B cell (primary cell): Measurements from ENCODE around the gene LAIR1. TPM values are rescaled to one million over a fixed set of nuclear protein-coding genes. Genes with fewer than 3 reads are reported as not detected.

Experiments
- ATAC-seq: fragments of 200-7000 bp; cut with Tn5 transposase; one replicate; pipeline ENCODE4 v1.10.0; 2021; ENCODE audit warnings: low read depth, mild to moderate bottlenecking, moderate number of reproducible peaks, moderate library complexity
- CTCF ChIA-PET: fragments of 350-600 bp; sonication (Branson Sonifier 250); formaldehyde crosslinking; loops from one replicate; lab custom pipeline; 2021; ENCODE audit warnings: antibody characterized with exemption, inconsistent platforms; lab: Charles Lee
- POLR2A ChIA-PET: fragments of 350-600 bp; sonication (Branson Sonifier 250); formaldehyde crosslinking; loops from one replicate; lab custom pipeline; 2021; ENCODE audit warnings: antibody characterized with exemption; lab: Charles Lee
- DNase-seq: peaks from one replicate; pipeline ENCODE4 v3.0.0; 2013
- H2AFZ ChIP-seq: 2 replicates; pipeline ENCODE4 v1.6.1; 2012; ENCODE audit warnings: mild to moderate bottlenecking, low read depth, low read length; ENCODE audit not compliant: insufficient read depth, poor library complexity, severe bottlenecking
- H3K27ac ChIP-seq, 2 donors: 1 replicate in 1 of 2; 2 replicates in 1 of 2; pipeline ENCODE4 v1.5.1; 2012 to 2013; ENCODE audit warnings: low read length in 2 of 2, mild to moderate bottlenecking in 2 of 2, moderate library complexity in 1 of 2
- H3K27me3 ChIP-seq, 4 experiments: fragments of 200-600 bp in 1 of 4; sonication (generic) in 1 of 4; replicated peaks in 1 of 4; 1 replicate in 2 of 4; 2 replicates in 2 of 4; pipeline versions ENCODE4 v1.6.1 to v1.7.0; 2013 to 2016; ENCODE audit warnings: low read length in 3 of 4, mild to moderate bottlenecking in 2 of 4, mixed read lengths in 1 of 4, moderate library complexity in 1 of 4; ENCODE audit not compliant: insufficient read depth in 4 of 4, control insufficient read depth in 3 of 4; ENCODE audit errors: control extremely low read depth in 1 of 4
- H3K36me3 ChIP-seq, 2 experiments: replicated peaks in 1 of 2; 1 replicate in 1 of 2; 2 replicates in 1 of 2; pipeline versions ENCODE4 v1.6.1 to v1.7.1; 2013; ENCODE audit warnings: low read length in 1 of 2; ENCODE audit not compliant: insufficient read depth in 2 of 2, control insufficient read depth in 1 of 2; ENCODE audit errors: control extremely low read depth in 1 of 2, extremely low read depth in 1 of 2
- H3K4me1 ChIP-seq, 2 donors: fragments of 200-600 bp in 1 of 2; sonication (generic) in 1 of 2; 1 replicate in 1 of 2; 2 replicates in 1 of 2; pipeline versions ENCODE4 v1.5.1 to v1.6.1; 2013 to 2017; ENCODE audit warnings: low read length in 2 of 2; ENCODE audit not compliant: control insufficient read depth in 2 of 2, insufficient read depth in 2 of 2
- H3K4me2 ChIP-seq: replicated peaks from 2 replicates; pipeline ENCODE3; 2012; ENCODE audit warnings: mild to moderate bottlenecking, low read depth, low read length; ENCODE audit not compliant: poor library complexity, severe bottlenecking
- H3K4me3 ChIP-seq, 5 experiments: fragments of 200-600 bp in 1 of 5; sonication (generic) in 1 of 5; 1 replicate in 3 of 5; 2 replicates in 2 of 5; pipeline versions ENCODE4 v1.5.1 to v1.7.0; 2011 to 2016; ENCODE audit warnings: low read length in 4 of 5, mild to moderate bottlenecking in 4 of 5, low read depth in 2 of 5, control low read depth in 1 of 5, moderate library complexity in 1 of 5; ENCODE audit not compliant: insufficient read depth in 1 of 5; ENCODE audit errors: control extremely low read depth in 1 of 5, extremely low read depth in 1 of 5
- H3K79me2 ChIP-seq: fragments of 200-600 bp; sonication (generic); one replicate; pipeline ENCODE4 v1.6.0; 2016; ENCODE audit warnings: low read length; ENCODE audit not compliant: control insufficient read depth, insufficient read depth
- H3K9ac ChIP-seq: fragments of 200-600 bp; sonication (generic); 2 replicates; pipeline ENCODE4 v1.6.1; 2017; ENCODE audit warnings: mild to moderate bottlenecking, low read length, moderate library complexity
- H3K9me3 ChIP-seq, 3 donors: one replicate each; pipeline versions ENCODE4 v1.6.1 to v1.7.1; 2013; ENCODE audit warnings: low read length in 2 of 3; ENCODE audit not compliant: control insufficient read depth in 2 of 3, insufficient read depth in 1 of 3; ENCODE audit errors: control extremely low read depth in 1 of 3
- H4K20me1 ChIP-seq: 2 replicates; pipeline ENCODE4 v1.6.0; 2012; ENCODE audit warnings: mild to moderate bottlenecking, low read length; ENCODE audit not compliant: insufficient read depth, control insufficient read depth, poor library complexity, severe bottlenecking
- H3K27ac Mint-ChIP-seq: one replicate; pipeline ENCODE4 v1.8.0; 2021; ENCODE audit warnings: mixed read lengths
- H3K27me3 Mint-ChIP-seq: one replicate; pipeline ENCODE4 v1.8.0; 2021; ENCODE audit warnings: mixed read lengths
- H3K4me1 Mint-ChIP-seq: one replicate; pipeline ENCODE4 v1.8.0; 2021; ENCODE audit warnings: mixed read lengths
- H3K4me3 Mint-ChIP-seq: one replicate; pipeline ENCODE4 v1.8.0; 2021; ENCODE audit warnings: mixed read lengths
- H3K9me3 Mint-ChIP-seq: one replicate; pipeline ENCODE4 v1.8.0; 2022; ENCODE audit warnings: mixed read lengths; ENCODE audit not compliant: insufficient read depth
- CTCF ChIP-seq: fragments of 200-600 bp; IDR thresholded peaks from one replicate; pipeline ENCODE4 v1.8.0; 2022; ENCODE audit warnings: antibody characterized with exemption, mild to moderate bottlenecking
- EZH2 ChIP-seq: IDR thresholded peaks from 2 replicates; pipeline ENCODE4 v1.6.1; 2012; ENCODE audit warnings: borderline replicate concordance, low read depth, mild to moderate bottlenecking, moderate library complexity, low read length; ENCODE audit not compliant: insufficient read depth, poor library complexity, severe bottlenecking
- WGBS: methylation state at CpG from one replicate; pipeline ENCODE4 v1.1.5; 2013; ENCODE audit warnings: missing lambda C conversion rate; ENCODE audit not compliant: insufficient coverage; 5-methylcytosine and 5-hydroxymethylcytosine counted together
- intact Hi-C: fragments of 100-400 bp; cut with micrococcal nuclease; formaldehyde crosslinking; loops from one replicate; pipeline ENCODE4 v1.10.0; 2022
- polyA plus RNA-seq: library from polyadenylated mRNA; depleted of rRNA; stranded (reverse); fragments of >200 nt; gene quantifications from 2 replicates; pipeline ENCODE4 v1.2.3, GENCODE V29; 2012
- total RNA-seq, 2 donors: library from RNA; stranded (reverse); fragments of 120-200 nt in 1 of 2; gene quantifications; 1 replicate in 1 of 2; 2 replicates in 1 of 2; pipeline versions ENCODE4 v1.2.3 to v1.2.4, GENCODE V29; 2013 to 2022

Gene LAIR1
- total and polyA plus RNA-seq, 2 donors (not counting 1 experiment from before 2014, with no cell fraction given): 41.5 to 173 TPM

DNA sequence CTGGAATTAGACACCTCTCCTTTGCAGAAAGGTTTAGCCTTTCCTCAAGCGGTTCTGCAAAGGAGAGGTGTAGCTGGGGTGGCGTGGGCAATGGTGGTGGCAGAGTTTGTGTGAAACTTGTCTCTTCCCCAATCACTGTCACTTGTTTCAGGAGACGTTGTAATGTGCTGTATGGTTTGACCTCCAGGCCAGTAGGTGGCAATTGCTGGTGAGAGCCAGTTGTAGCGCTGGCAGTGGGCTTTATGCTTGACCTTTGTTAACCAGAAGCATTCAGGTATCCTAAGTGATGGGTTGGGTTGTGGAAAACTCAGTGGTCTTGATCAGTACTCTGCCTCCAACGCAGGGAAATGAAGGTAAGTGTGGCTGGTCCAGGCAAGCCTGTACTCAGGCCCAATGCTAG is 39.1 kb downstream of the LAIR1 start:
- H4K20me1 ChIP-seq: no peaks in the 10 kb centered on the region
- DNase-seq (no peak), ATAC-seq (peak; percentile 25)
- TF ChIP-seq CTCF (no peak), EZH2 (no peak)
- peaks cover 39 to 48% of the 10 kb centered on the region in 2 donors for H3K4me1 ChIP-seq
- peak overlapping the region; percentile 32 for H3K4me2 ChIP-seq
- WGBS: 57% methylated on average over 3 of the region's 5 CpGs
- ChIA-PET POLR2A (no interaction called here), CTCF (interaction anchor here (0.7 to 13.5 kb wide), 9 partner anchors 14 to 65 kb away, joined by 3 to 235 read pairs (median 5); partner anchors contain the start of gene LILRA4)
- H3K4me3 Mint-ChIP-seq: no peak overlapping the region
- intact Hi-C loops: loop anchor here (1.0 to 2.0 kb wide), 3 partner anchors 21 to 66 kb away; no protein-coding TSS in a partner anchor
- peaks cover 2% of the 10 kb centered on the region for H3K9me3 Mint-ChIP-seq
- no peaks in the 10 kb centered on the region for H3K27me3 ChIP-seq
- H3K27ac Mint-ChIP-seq: peak overlapping the region; percentile 46
- peaks cover 4% of the 10 kb centered on the region for H3K79me2 ChIP-seq
- H3K36me3 ChIP-seq: no peaks in the 10 kb centered on the region
- H3K4me1 Mint-ChIP-seq: peaks cover 35% of the 10 kb centered on the region
- no peak overlapping the region for H3K4me3 ChIP-seq
- H3K27me3 Mint-ChIP-seq: peaks cover 4% of the 10 kb centered on the region
- no peak overlapping the region for H2AFZ ChIP-seq
- no peak overlapping the region for H3K27ac ChIP-seq
- H3K9me3 ChIP-seq: peaks cover 0 to 8% (median 0%) of the 10 kb centered on the region in 3 donors
- no peak overlapping the region for H3K9ac ChIP-seq

DNA sequence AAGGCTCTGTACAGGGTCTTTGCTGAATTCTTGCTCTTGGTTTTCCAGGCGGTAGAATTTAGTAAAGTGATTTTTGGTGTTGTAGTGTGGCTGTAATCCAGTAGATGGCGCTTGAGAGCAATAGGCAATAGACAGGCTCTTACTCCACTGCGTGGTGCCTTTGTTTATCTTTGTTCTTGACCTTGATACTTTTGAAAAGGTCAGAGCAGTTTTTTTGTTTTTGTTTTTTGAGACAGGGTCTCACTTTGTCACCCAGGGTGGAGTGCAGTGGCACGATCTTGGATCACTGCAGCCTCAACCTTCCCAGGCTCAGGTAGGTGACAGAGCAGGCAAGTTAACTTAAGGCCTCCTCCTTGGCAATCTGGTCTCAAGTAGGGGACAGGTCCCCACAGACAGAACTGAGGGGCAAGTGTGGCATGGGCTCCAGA is 39.5 kb downstream of the LAIR1 start:
- 19% methylated on average over 4 of the region's 4 CpGs for WGBS
- Histone ChIP-seq H3K27ac (no peak overlapping the region), H2AFZ (no peak overlapping the region), H3K9me3 (peaks cover 0 to 8% (median 0%) of the 10 kb centered on the region in 3 donors), H4K20me1 (no peaks in the 10 kb centered on the region), H3K4me1 (peaks cover 39 to 48% of the 10 kb centered on the region in 2 donors), H3K9ac (no peak overlapping the region), H3K36me3 (no peaks in the 10 kb centered on the region), H3K79me2 (peaks cover 4% of the 10 kb centered on the region), H3K4me3 (no peak overlapping the region), H3K4me2 (peak overlapping the region; percentile 32), H3K27me3 (no peaks in the 10 kb centered on the region)
- ChIA-PET CTCF (interaction anchor here (0.7 to 13.5 kb wide), 16 partner anchors 8 to 77 kb away, joined by 3 to 235 read pairs (median 4); no protein-coding TSS in a partner anchor), POLR2A (no interaction called here)
- intact Hi-C loops: loop anchor here (1.0 kb wide), 2 partner anchors 29 to 66 kb away; no protein-coding TSS in a partner anchor
- TF ChIP-seq EZH2 (no peak), CTCF (peak; percentile 98)
- H3K9me3 Mint-ChIP-seq: peaks cover 2% of the 10 kb centered on the region
- H3K27me3 Mint-ChIP-seq: peaks cover 8% of the 10 kb centered on the region
- peak overlapping the region; percentile 74 for H3K27ac Mint-ChIP-seq
- H3K4me3 Mint-ChIP-seq: peak overlapping the region; percentile 42
- ATAC-seq (peak; percentile 70), DNase-seq (peak; percentile 79)
- peaks cover 39% of the 10 kb centered on the region for H3K4me1 Mint-ChIP-seq
